Measurements from ENCODE around the gene TRPC4AP.

- TF ChIP-seq ZNF274 (IDR thresholded peaks at IDR 0.05; ENCODE audit: low read depth, low read length) (no peak), SUZ12 (IDR thresholded peaks at IDR 0.05; ENCODE audit: extremely low read depth, insufficient read depth, insufficient read length) (no peak), YY1 (IDR thresholded peaks at IDR 0.05; ENCODE audit: insufficient read depth, insufficient read length) (no peak)
Measured at GRCh38 chr20:35004051-35004725, 88.4 kb downstream of the TRPC4AP start.

Measured in NT2/D1 (cell line).